ENCODE data around the gene FANCB. TPM values are rescaled to one million over a fixed set of nuclear protein-coding genes. Genes with fewer than 3 reads are reported as not detected.
A peak's percentile ranks its signal among the peaks of the same experiment; 100 is the strongest.

The FANCB gene
- 6.5 and 8.2 TPM in 2 replicates for total RNA-seq (2014; rRNA removed; shearing (Covaris generic))

GRCh38 chrX:14872851-14873675, at the start of gene FANCB, which contains the start of gene MOSPD2:
FANCB (minus strand) TSS chrX:14873069; CDS start chrX:14865510, 7,559 bp downstream.
MOSPD2 (plus strand) TSS chrX:14873421; CDS start chrX:14873529, 108 bp downstream.
- DNase-seq (ENCODE audit: low read depth) = peak; percentile 92

- peak; percentile 61 for DNase-seq (ENCODE audit: low read depth)
These were observed 49.6 kb upstream of the FANCB start for GRCh38 chrX:14922437-14922836.

- DNase-seq (ENCODE audit: low read depth) = no peak
These were observed 47.3 kb upstream of the FANCB start for GRCh38 chrX:14920196-14920595.

GRCh38 chrX:14919407-14919806, 46.5 kb upstream of the FANCB start:
- DNase-seq (ENCODE audit: low read depth) = no peak

GRCh38 chrX:14916017-14916674, 43.3 kb upstream of the FANCB start:
- peak; percentile 52 for DNase-seq (ENCODE audit: low read depth)

GRCh38 chrX:14915596-14915995, 42.7 kb upstream of the FANCB start:
- no peak for DNase-seq (ENCODE audit: low read depth)

GRCh38 chrX:14913241-14913640, 40.4 kb upstream of the FANCB start:
- no peak for DNase-seq (ENCODE audit: low read depth)

- no peak for DNase-seq (ENCODE audit: low read depth)
These were observed 31.0 kb upstream of the FANCB start for GRCh38 chrX:14903891-14904290.

GRCh38 chrX:14902537-14902936, 29.7 kb upstream of the FANCB start:
- DNase-seq (ENCODE audit: low read depth) = no peak

GRCh38 chrX:14899607-14900006, 26.7 kb upstream of the FANCB start:
- peak; percentile 34 for DNase-seq (ENCODE audit: low read depth)

- no peak for DNase-seq (ENCODE audit: low read depth)
These were observed 24.2 kb upstream of the FANCB start for GRCh38 chrX:14897042-14897441.

GRCh38 chrX:14896273-14896672, 23.4 kb upstream of the FANCB start:
- DNase-seq (ENCODE audit: low read depth) = no peak

GRCh38 chrX:14886252-14886651, 13.4 kb upstream of the FANCB start:
- no peak for DNase-seq (ENCODE audit: low read depth)

- DNase-seq (ENCODE audit: low read depth) = no peak
These were observed 11.8 kb upstream of the FANCB start for GRCh38 chrX:14884714-14885113.

GRCh38 chrX:14883826-14884225, 11.0 kb upstream of the FANCB start:
- DNase-seq (ENCODE audit: low read depth) = no peak

GRCh38 chrX:14875624-14876023, 2.8 kb upstream of the FANCB start:
- no peak for DNase-seq (ENCODE audit: low read depth)

GRCh38 chrX:14873676-14874049, 794 bp upstream of the FANCB start:
- DNase-seq (ENCODE audit: low read depth) = no peak

- no peak for DNase-seq (ENCODE audit: low read depth)
These were observed 514 bp downstream of the FANCB start for GRCh38 chrX:14872355-14872754.

GRCh38 chrX:14871767-14872166, 1.1 kb downstream of the FANCB start:
- no peak for DNase-seq (ENCODE audit: low read depth)

GRCh38 chrX:14865201-14865600, 7.7 kb downstream of the FANCB start:
- no peak for DNase-seq (ENCODE audit: low read depth)

GRCh38 chrX:14864631-14865030, 8.2 kb downstream of the FANCB start:
- no peak for DNase-seq (ENCODE audit: low read depth)

- DNase-seq (ENCODE audit: low read depth) = no peak
These were observed 21.3 kb downstream of the FANCB start for GRCh38 chrX:14851526-14851925.

GRCh38 chrX:14843666-14844065, 29.2 kb downstream of the FANCB start:
- no peak for DNase-seq (ENCODE audit: low read depth)

All from Daoy (cell line).